ENCODE results near the gene AQP12B.

Gene AQP12B

GRCh38 chr2:240651185-240651584 is 31.5 kb downstream of the AQP12B start:
- no peaks in the 10 kb centered on the region for H3K4me1 ChIP-seq (ENCODE audit: control insufficient read depth, insufficient read depth, low read length, unreplicated experiment)
- H3K36me3 ChIP-seq (ENCODE audit: insufficient read depth, low read length), result no peaks in the 10 kb centered on the region
- H3K4me3 ChIP-seq (ENCODE audit: low read depth, low read length), result no peak overlapping the region
- H2AFZ ChIP-seq (ENCODE audit: low read length, unreplicated experiment), result no peak overlapping the region
- H3K27me3 ChIP-seq (ENCODE audit: insufficient read depth, low read length), result peaks cover 93% of the 10 kb centered on the region
- H3K79me2 ChIP-seq (ENCODE audit: control insufficient read depth, insufficient read depth, low read length, unreplicated experiment), result no peaks in the 10 kb centered on the region
- H3K27ac ChIP-seq (ENCODE audit: low read depth, low read length), result no peak overlapping the region

- Histone ChIP-seq H3K36me3 (ENCODE audit: insufficient read depth, low read length) (no peaks in the 10 kb centered on the region), H3K4me1 (ENCODE audit: control insufficient read depth, insufficient read depth, low read length, unreplicated experiment) (no peaks in the 10 kb centered on the region), H3K27ac (ENCODE audit: low read depth, low read length) (no peak overlapping the region), H3K79me2 (ENCODE audit: control insufficient read depth, insufficient read depth, low read length, unreplicated experiment) (no peaks in the 10 kb centered on the region), H3K27me3 (ENCODE audit: insufficient read depth, low read length) (peaks cover 93% of the 10 kb centered on the region), H3K4me3 (ENCODE audit: low read depth, low read length) (no peak overlapping the region), H2AFZ (ENCODE audit: low read length, unreplicated experiment) (no peak overlapping the region)
These were observed 32.3 kb downstream of the AQP12B start for GRCh38 chr2:240650254-240650965.

GRCh38 chr2:240649331-240649730 is 33.4 kb downstream of the AQP12B start:
- Histone ChIP-seq H3K4me1 (ENCODE audit: control insufficient read depth, insufficient read depth, low read length, unreplicated experiment) (no peaks in the 10 kb centered on the region), H2AFZ (ENCODE audit: low read length, unreplicated experiment) (no peak overlapping the region), H3K79me2 (ENCODE audit: control insufficient read depth, insufficient read depth, low read length, unreplicated experiment) (no peaks in the 10 kb centered on the region), H3K4me3 (ENCODE audit: low read depth, low read length) (no peak overlapping the region), H3K27ac (ENCODE audit: low read depth, low read length) (no peak overlapping the region), H3K27me3 (ENCODE audit: insufficient read depth, low read length) (peaks cover 92% of the 10 kb centered on the region), H3K36me3 (ENCODE audit: insufficient read depth, low read length) (no peaks in the 10 kb centered on the region)

GRCh38 chr2:240648650-240649275 is 33.9 kb downstream of the AQP12B start:
- no peaks in the 10 kb centered on the region for H3K79me2 ChIP-seq (ENCODE audit: control insufficient read depth, insufficient read depth, low read length, unreplicated experiment)
- H3K27me3 ChIP-seq (ENCODE audit: insufficient read depth, low read length), result peaks cover 97% of the 10 kb centered on the region
- no peak overlapping the region for H2AFZ ChIP-seq (ENCODE audit: low read length, unreplicated experiment)
- H3K4me1 ChIP-seq (ENCODE audit: control insufficient read depth, insufficient read depth, low read length, unreplicated experiment), result no peaks in the 10 kb centered on the region
- no peaks in the 10 kb centered on the region for H3K36me3 ChIP-seq (ENCODE audit: insufficient read depth, low read length)
- H3K4me3 ChIP-seq (ENCODE audit: low read depth, low read length), result no peak overlapping the region
- no peak overlapping the region for H3K27ac ChIP-seq (ENCODE audit: low read depth, low read length)

- H3K27ac ChIP-seq (ENCODE audit: low read depth, low read length), result no peak overlapping the region
- no peaks in the 10 kb centered on the region for H3K36me3 ChIP-seq (ENCODE audit: insufficient read depth, low read length)
- H3K79me2 ChIP-seq (ENCODE audit: control insufficient read depth, insufficient read depth, low read length, unreplicated experiment), result no peaks in the 10 kb centered on the region
- peaks cover 97% of the 10 kb centered on the region for H3K27me3 ChIP-seq (ENCODE audit: insufficient read depth, low read length)
- no peaks in the 10 kb centered on the region for H3K4me1 ChIP-seq (ENCODE audit: control insufficient read depth, insufficient read depth, low read length, unreplicated experiment)
- H3K4me3 ChIP-seq (ENCODE audit: low read depth, low read length), result no peak overlapping the region
- no peak overlapping the region for H2AFZ ChIP-seq (ENCODE audit: low read length, unreplicated experiment)
These were observed 34.5 kb downstream of the AQP12B start for GRCh38 chr2:240648155-240648649.

- no peaks in the 10 kb centered on the region for H3K79me2 ChIP-seq (ENCODE audit: control insufficient read depth, insufficient read depth, low read length, unreplicated experiment)
- H3K27me3 ChIP-seq (ENCODE audit: insufficient read depth, low read length), result peaks cover 96% of the 10 kb centered on the region
- no peak overlapping the region for H3K27ac ChIP-seq (ENCODE audit: low read depth, low read length)
- H2AFZ ChIP-seq (ENCODE audit: low read length, unreplicated experiment), result no peak overlapping the region
- no peaks in the 10 kb centered on the region for H3K4me1 ChIP-seq (ENCODE audit: control insufficient read depth, insufficient read depth, low read length, unreplicated experiment)
- no peak overlapping the region for H3K4me3 ChIP-seq (ENCODE audit: low read depth, low read length)
- no peaks in the 10 kb centered on the region for H3K36me3 ChIP-seq (ENCODE audit: insufficient read depth, low read length)
These were observed 35.1 kb downstream of the AQP12B start for GRCh38 chr2:240647503-240648154.

GRCh38 chr2:240646900-240647502 is 35.7 kb downstream of the AQP12B start:
- Histone ChIP-seq H3K4me3 (ENCODE audit: low read depth, low read length) (no peak overlapping the region), H3K79me2 (ENCODE audit: control insufficient read depth, insufficient read depth, low read length, unreplicated experiment) (no peaks in the 10 kb centered on the region), H3K36me3 (ENCODE audit: insufficient read depth, low read length) (no peaks in the 10 kb centered on the region), H3K27ac (ENCODE audit: low read depth, low read length) (no peak overlapping the region), H3K4me1 (ENCODE audit: control insufficient read depth, insufficient read depth, low read length, unreplicated experiment) (no peaks in the 10 kb centered on the region), H3K27me3 (ENCODE audit: insufficient read depth, low read length) (peaks cover 90% of the 10 kb centered on the region), H2AFZ (ENCODE audit: low read length, unreplicated experiment) (no peak overlapping the region)

- Histone ChIP-seq H3K36me3 (ENCODE audit: insufficient read depth, low read length) (no peaks in the 10 kb centered on the region), H3K4me3 (ENCODE audit: low read depth, low read length) (no peak overlapping the region), H3K79me2 (ENCODE audit: control insufficient read depth, insufficient read depth, low read length, unreplicated experiment) (no peaks in the 10 kb centered on the region), H3K27ac (ENCODE audit: low read depth, low read length) (no peak overlapping the region), H3K27me3 (ENCODE audit: insufficient read depth, low read length) (peaks cover 83% of the 10 kb centered on the region), H2AFZ (ENCODE audit: low read length, unreplicated experiment) (no peak overlapping the region), H3K4me1 (ENCODE audit: control insufficient read depth, insufficient read depth, low read length, unreplicated experiment) (no peaks in the 10 kb centered on the region)
These were observed 36.3 kb downstream of the AQP12B start for GRCh38 chr2:240646176-240646899.

GRCh38 chr2:240645801-240646175 is 36.9 kb downstream of the AQP12B start:
- no peak overlapping the region for H2AFZ ChIP-seq (ENCODE audit: low read length, unreplicated experiment)
- no peaks in the 10 kb centered on the region for H3K79me2 ChIP-seq (ENCODE audit: control insufficient read depth, insufficient read depth, low read length, unreplicated experiment)
- H3K27ac ChIP-seq (ENCODE audit: low read depth, low read length), result no peak overlapping the region
- no peaks in the 10 kb centered on the region for H3K4me1 ChIP-seq (ENCODE audit: control insufficient read depth, insufficient read depth, low read length, unreplicated experiment)
- no peak overlapping the region for H3K4me3 ChIP-seq (ENCODE audit: low read depth, low read length)
- H3K36me3 ChIP-seq (ENCODE audit: insufficient read depth, low read length), result no peaks in the 10 kb centered on the region
- peaks cover 78% of the 10 kb centered on the region for H3K27me3 ChIP-seq (ENCODE audit: insufficient read depth, low read length)

GRCh38 chr2:240645346-240645745 is 37.3 kb downstream of the AQP12B start:
- no peak overlapping the region for H2AFZ ChIP-seq (ENCODE audit: low read length, unreplicated experiment)
- H3K79me2 ChIP-seq (ENCODE audit: control insufficient read depth, insufficient read depth, low read length, unreplicated experiment), result no peaks in the 10 kb centered on the region
- no peaks in the 10 kb centered on the region for H3K36me3 ChIP-seq (ENCODE audit: insufficient read depth, low read length)
- H3K4me3 ChIP-seq (ENCODE audit: low read depth, low read length), result no peak overlapping the region
- H3K27ac ChIP-seq (ENCODE audit: low read depth, low read length), result no peak overlapping the region
- peaks cover 73% of the 10 kb centered on the region for H3K27me3 ChIP-seq (ENCODE audit: insufficient read depth, low read length)
- no peaks in the 10 kb centered on the region for H3K4me1 ChIP-seq (ENCODE audit: control insufficient read depth, insufficient read depth, low read length, unreplicated experiment)

All from ACC112 (cell line).